H1 (cell line): ENCODE results near the gene FADS6. TPM values are rescaled to one million over a fixed set of nuclear protein-coding genes. Genes with fewer than 3 reads are reported as not detected.

Source experiments
- RFX5 ChIP-seq: IDR thresholded peaks from 2 replicates; pipeline ENCODE4 v1.6.1; 2011; ENCODE audit warnings: low read depth, low read length, improper control_type of control experiment, borderline replicate concordance
- SIX5 ChIP-seq: IDR thresholded peaks from 2 replicates; pipeline ENCODE4 v1.6.1; 2011; ENCODE audit warnings: mild to moderate bottlenecking, low read depth, low read length
- TEAD4 ChIP-seq: IDR thresholded peaks from 2 replicates; pipeline ENCODE4 v1.6.1; 2012; ENCODE audit warnings: low read depth, low read length, inconsistent platforms, mixed read lengths
- polyA plus RNA-seq, 7 experiments: library from polyadenylated mRNA; depleted of rRNA in 3 of 7; stranded (reverse) in 5 of 7; unstranded in 2 of 7; fragments of >200 nt in 5 of 7; fragments of 200-250 nt in 2 of 7; gene quantifications; 1 replicate in 5 of 7; 2 replicates in 1 of 7; 4 replicates in 1 of 7; pipeline versions ENCODE4 v1.2.1 to v1.2.3, GENCODE V29; 2011 to 2013; ENCODE audit warnings: missing spikeins in 2 of 7, mixed read lengths in 2 of 7
- total RNA-seq: library from RNA; stranded (reverse); fragmentation: NEBNext Ultra II Directional; extraction: Animal tissue kit (Norgen Biotek cat#: 25700); gene quantifications from 2 replicates; pipeline ENCODE4 v1.2.1, GENCODE V29; 2021
- TF ChIP-seq, protein P1 (sequence below): IDR thresholded peaks from 2 replicates; pipeline ENCODE4 v1.6.1; 2012; ENCODE audit warnings: inconsistent platforms

Gene FADS6
- total and polyA plus RNA-seq, 2 of the 8 experiments (the other 6 are each of a cell fraction or from before 2014, with no cell fraction given): 0.56 to 2.5 TPM

DNA sequence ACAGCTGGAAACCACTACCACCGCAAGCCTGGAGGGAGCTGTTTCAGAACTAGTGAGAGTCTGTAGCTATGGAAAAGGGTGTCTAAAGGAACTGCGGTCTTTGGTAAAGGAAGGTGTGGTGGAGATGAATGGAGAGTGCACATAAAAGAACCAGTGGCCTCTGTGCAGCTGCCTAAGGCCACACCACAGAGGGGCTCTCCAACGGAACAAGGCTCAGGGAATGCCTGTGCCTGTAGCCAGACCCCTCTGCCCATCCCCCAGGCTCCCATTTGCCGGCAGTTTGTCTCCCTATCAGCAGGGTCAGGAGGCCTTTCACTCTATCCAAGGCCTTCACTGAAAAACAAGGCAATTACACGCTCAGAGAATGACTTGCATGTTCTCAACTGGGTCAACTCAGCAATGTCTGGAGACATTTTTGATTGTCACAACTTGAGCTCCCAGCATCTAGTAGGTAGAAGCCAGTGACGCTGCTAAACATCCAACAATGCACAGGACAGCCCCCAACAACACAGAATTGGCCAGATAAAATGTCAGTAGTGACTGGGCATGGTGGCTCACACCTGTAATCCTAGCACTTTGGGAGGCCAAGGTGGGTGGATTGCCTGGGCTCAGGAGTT, 17.3 kb downstream of the FADS6 start (continued):
- TF ChIP-seq TEAD4 (no peak), RFX5 (no peak), SIX5 (no peak)
- TF ChIP-seq, protein P1, sequence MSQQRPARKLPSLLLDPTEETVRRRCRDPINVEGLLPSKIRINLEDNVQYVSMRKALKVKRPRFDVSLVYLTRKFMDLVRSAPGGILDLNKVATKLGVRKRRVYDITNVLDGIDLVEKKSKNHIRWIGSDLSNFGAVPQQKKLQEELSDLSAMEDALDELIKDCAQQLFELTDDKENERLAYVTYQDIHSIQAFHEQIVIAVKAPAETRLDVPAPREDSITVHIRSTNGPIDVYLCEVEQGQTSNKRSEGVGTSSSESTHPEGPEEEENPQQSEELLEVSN: no peak
